ENCODE results near the gene PHF5A. TPM values are rescaled to one million over a fixed set of nuclear protein-coding genes. Genes with fewer than 3 reads are reported as not detected.

Gene PHF5A
- total RNA-seq, 4 donors from 2014 or later: 33.8 to 43.5 (median 38.9) TPM

DNA sequence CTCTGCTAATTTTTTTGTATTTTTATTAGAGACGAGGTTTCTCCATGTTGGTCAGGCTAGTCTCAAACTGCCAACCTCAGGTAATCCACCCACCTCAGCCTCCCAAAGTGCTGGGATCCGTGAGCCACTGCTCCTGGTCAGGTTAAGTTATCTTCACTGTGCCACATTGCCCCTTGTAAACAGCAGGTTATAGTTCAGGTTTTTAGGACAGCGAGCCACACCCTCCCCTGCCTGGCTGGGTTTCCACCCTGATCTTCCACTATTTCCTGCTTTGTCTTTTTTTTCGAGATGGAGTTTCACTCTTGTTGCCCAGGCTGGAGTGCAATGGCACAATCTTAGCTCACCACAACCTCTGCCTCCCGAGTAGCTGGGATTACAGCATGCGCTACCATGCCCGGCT is 16.5 kb upstream of the PHF5A start:
- H3K9me3 ChIP-seq: no peaks in the 10 kb centered on the region
- H3K36me3 ChIP-seq: no peaks in the 10 kb centered on the region
- no peaks in the 10 kb centered on the region for H3K27me3 ChIP-seq
- no peak overlapping the region for H3K4me3 ChIP-seq
- ATAC-seq: no peak
- peaks cover 88% of the 10 kb centered on the region in 2 donors for H3K4me1 ChIP-seq
- DNase-seq: no peak
- TF ChIP-seq, protein P1, sequence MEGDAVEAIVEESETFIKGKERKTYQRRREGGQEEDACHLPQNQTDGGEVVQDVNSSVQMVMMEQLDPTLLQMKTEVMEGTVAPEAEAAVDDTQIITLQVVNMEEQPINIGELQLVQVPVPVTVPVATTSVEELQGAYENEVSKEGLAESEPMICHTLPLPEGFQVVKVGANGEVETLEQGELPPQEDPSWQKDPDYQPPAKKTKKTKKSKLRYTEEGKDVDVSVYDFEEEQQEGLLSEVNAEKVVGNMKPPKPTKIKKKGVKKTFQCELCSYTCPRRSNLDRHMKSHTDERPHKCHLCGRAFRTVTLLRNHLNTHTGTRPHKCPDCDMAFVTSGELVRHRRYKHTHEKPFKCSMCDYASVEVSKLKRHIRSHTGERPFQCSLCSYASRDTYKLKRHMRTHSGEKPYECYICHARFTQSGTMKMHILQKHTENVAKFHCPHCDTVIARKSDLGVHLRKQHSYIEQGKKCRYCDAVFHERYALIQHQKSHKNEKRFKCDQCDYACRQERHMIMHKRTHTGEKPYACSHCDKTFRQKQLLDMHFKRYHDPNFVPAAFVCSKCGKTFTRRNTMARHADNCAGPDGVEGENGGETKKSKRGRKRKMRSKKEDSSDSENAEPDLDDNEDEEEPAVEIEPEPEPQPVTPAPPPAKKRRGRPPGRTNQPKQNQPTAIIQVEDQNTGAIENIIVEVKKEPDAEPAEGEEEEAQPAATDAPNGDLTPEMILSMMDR (IDR thresholded peaks at IDR 0.05 in 4 of 5, conservative IDR thresholded peaks at IDR 0.05 in 1 of 5): no peak
- no peak for TF ChIP-seq POLR2A (IDR thresholded peaks at IDR 0.05)
- intact Hi-C loops (cut with DNase I; ENCODE audit: low total_unique reads): no loop called here
- H3K27ac ChIP-seq: peak overlapping the region; percentile 96 to 98 (median 96)
- in situ Hi-C loops (cut with MboI; ENCODE audit: low sequenced_read_pairs in 4 of 4): no loop called here

DNA sequence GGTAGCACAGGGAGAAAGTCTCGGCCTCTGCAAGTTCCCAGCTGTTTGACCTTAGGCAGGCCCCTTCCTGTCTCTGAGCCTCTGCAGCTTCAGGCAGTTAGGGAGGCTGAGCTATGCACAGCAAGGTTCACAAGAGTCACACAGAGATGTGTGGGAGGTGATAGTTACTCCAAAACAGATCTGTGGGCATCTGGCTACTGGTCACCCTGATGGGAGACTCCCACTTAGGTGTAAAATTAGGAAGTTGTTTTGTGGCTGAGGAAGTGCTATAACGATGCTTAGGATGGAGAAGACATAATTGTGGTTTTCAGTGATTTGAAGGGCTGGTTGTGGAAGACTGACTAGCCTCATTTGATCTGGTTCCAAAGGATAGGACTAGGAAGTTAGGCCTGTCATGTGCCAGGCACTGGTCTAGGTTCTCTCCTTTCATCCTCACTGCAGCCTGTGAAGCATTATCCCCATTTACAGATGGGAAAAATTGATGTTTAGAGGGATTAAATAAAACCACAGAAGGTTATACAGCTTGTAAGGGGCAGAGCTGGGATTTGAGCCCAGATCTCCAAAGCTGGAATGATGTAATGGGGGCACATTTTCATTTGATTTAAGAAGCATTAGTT is 13.9 kb upstream of the PHF5A start:
- ATAC-seq: no peak

DNA sequence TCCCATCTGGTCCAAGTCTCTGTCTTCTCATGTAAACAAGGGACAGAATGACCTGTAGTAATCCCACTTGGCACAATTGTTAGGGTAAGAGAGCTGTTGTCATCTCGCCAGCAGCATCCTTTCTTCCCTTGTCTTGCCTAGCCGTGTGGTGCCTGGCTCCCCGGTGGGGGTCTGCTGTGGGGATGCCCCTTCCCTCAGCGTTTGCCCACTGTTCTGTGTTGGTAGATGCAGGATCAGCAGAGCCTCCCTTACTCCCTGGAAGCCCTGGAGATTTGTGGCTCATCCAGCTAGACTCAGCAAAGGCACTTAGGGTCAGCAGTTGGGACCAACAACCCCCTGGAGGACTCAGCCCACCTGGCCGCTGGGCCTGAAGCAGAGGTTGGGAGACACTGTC is 13.4 kb upstream of the PHF5A start:
- DNase-seq (peak in 1 of 2 donors; percentile 45), ATAC-seq (no peak)
- in situ Hi-C loops (cut with MboI; ENCODE audit: low sequenced_read_pairs in 4 of 4): no loop called here
- TF ChIP-seq, protein P1 (IDR thresholded peaks at IDR 0.05 in 4 of 5, conservative IDR thresholded peaks at IDR 0.05 in 1 of 5): no peak
- no peak for TF ChIP-seq POLR2A (IDR thresholded peaks at IDR 0.05)
- Histone ChIP-seq H3K9me3 (no peaks in the 10 kb centered on the region), H3K27ac (peak overlapping the region; percentile 96 to 98 (median 96)), H3K4me1 (peaks cover 82 to 83% of the 10 kb centered on the region in 2 donors), H3K4me3 (peak overlapping the region in 2 of 4 donors; percentile 22 to 49), H3K36me3 (no peaks in the 10 kb centered on the region), H3K27me3 (no peaks in the 10 kb centered on the region)
- intact Hi-C loops (cut with DNase I; ENCODE audit: low total_unique reads): no loop called here

More for the DNA sequence above, 13.9 kb upstream of the PHF5A start:
- in situ Hi-C loops (cut with MboI; ENCODE audit: low sequenced_read_pairs in 4 of 4) (no loop called here), intact Hi-C loops (cut with DNase I; ENCODE audit: low total_unique reads) (no loop called here)
- no peak for DNase-seq
- H3K9me3 ChIP-seq: no peaks in the 10 kb centered on the region
- peaks cover 84 to 87% of the 10 kb centered on the region in 2 donors for H3K4me1 ChIP-seq
- no peak for TF ChIP-seq POLR2A (IDR thresholded peaks at IDR 0.05)
- TF ChIP-seq, protein P1 (IDR thresholded peaks at IDR 0.05 in 4 of 5, conservative IDR thresholded peaks at IDR 0.05 in 1 of 5): no peak
- peak overlapping the region; percentile 96 to 98 (median 96) for H3K27ac ChIP-seq
- no peak overlapping the region for H3K4me3 ChIP-seq
- H3K27me3 ChIP-seq: no peaks in the 10 kb centered on the region
- H3K36me3 ChIP-seq: no peaks in the 10 kb centered on the region

DNA sequence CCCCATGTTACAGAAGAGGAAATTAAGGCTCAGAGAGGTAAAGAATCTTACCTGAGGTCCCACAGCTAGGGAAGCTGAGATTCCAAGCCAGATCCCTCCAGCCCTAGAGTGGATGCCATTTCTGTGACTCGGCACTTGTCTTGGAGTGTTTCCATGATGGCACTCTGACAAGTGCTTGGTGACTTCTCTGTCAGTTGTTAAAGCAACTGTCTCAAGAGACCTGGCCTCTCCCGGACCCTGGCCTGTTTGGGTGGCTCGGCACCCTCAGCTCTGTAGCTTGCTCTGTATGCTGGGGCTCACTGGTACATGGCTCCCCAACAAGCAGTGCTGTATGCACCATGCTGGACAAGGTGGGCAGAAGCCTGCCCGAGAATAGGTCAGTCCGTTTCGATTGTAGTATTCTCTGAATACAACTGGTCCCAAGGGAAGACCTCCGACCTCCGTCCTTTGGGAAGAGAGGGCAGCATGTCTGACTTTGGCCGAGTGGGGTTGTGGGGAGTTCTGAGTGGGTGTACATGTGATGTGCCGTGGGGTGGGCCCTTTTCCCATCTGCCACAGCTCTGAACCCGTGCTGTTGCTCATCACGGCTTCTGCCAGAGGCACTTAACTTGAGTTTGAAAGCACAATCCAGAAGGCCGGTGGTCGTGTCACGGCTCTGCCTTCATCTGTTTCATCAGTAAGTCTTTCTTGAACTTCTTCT is 12.8 kb upstream of the PHF5A start:
- H3K27me3 ChIP-seq: no peaks in the 10 kb centered on the region
- TF ChIP-seq, protein P1 (IDR thresholded peaks at IDR 0.05 in 4 of 5, conservative IDR thresholded peaks at IDR 0.05 in 1 of 5): no peak
- TF ChIP-seq POLR2A (IDR thresholded peaks at IDR 0.05): peak in 1 of 2 donors; percentile 24
- in situ Hi-C loops (cut with MboI; ENCODE audit: low sequenced_read_pairs in 4 of 4) (no loop called here), intact Hi-C loops (cut with DNase I; ENCODE audit: low total_unique reads) (no loop called here)
- no peaks in the 10 kb centered on the region for H3K9me3 ChIP-seq
- peaks cover 79 to 83% of the 10 kb centered on the region in 2 donors for H3K4me1 ChIP-seq
- DNase-seq (peak; percentile 81 to 90), ATAC-seq (peak; percentile 63 to 69)
- H3K4me3 ChIP-seq: peak overlapping the region; percentile 22 to 49 (median 39)
- H3K36me3 ChIP-seq: no peaks in the 10 kb centered on the region
- peak overlapping the region; percentile 96 to 98 (median 96) for H3K27ac ChIP-seq
